Neural progenitor cell (in vitro differentiated cells): ENCODE data around the gene ESRRB.
A peak's percentile ranks its signal among the peaks of the same experiment; 100 is the strongest.

Experiments used
- CTCF ChIP-seq: fragments of 200-600 bp; sonication (generic); IDR thresholded peaks from 2 replicates; pipeline ENCODE4 v1.5.1; 2017; ENCODE audit warnings: antibody characterized with exemption, mild to moderate bottlenecking
- EZH2 ChIP-seq: fragments of 200-600 bp; sonication (generic); IDR thresholded peaks from 2 replicates; pipeline ENCODE4 v1.6.1; 2017; ENCODE audit warnings: antibody characterized with exemption, mild to moderate bottlenecking, moderate library complexity
- EZH2phosphoT487 ChIP-seq: fragments of 200-600 bp; sonication (generic); IDR thresholded peaks from 2 replicates; pipeline ENCODE4 v1.6.1; 2017; ENCODE audit warnings: antibody characterized with exemption

DNA sequence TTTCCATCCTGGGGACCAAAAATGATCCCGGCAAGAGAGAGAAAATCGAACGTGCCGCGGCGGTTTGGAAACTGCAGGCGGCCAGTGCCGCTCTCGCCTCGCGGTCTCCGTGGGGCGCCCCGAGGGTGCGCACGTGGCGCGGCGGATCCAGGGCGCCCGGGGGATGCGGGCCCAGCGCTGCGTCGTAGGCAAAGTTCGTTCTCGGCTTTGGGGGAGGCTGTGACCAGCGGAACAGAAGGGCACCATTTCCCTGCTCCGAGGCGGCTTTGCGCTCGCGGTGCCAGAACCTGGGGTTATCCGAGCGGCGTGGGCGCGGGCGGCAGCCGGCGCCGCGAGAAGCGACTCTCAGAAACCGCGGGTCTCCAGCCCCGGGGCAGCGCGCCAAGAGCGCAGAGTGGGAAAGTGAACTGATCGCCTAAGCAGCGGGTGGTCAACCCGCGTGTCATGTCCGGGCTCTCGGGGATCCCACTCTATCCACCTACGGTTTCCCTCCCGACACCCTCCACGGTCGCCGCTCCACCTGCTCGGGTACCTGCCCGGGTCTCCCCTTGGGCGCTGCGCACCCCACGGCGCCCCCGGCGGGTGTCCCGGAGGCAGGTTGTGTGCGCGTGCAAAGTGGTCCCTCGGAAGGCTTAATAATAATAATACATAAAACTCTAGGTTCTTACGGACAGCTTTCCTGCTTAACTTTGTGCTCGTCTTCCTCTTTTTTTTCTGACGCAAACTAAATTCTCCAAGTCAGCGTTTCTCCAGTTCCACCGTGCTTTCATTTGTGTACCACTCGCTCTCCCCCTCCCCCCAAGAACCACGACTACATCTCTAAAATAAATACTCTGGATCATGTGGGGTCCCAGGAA lies 1.2 kb downstream of the ESRRB start:
- TF ChIP-seq CTCF (no peak), EZH2 (peak; percentile 99), EZH2phosphoT487 (peak; percentile 96)
